ENCODE data around the gene RAD51.

DNA sequence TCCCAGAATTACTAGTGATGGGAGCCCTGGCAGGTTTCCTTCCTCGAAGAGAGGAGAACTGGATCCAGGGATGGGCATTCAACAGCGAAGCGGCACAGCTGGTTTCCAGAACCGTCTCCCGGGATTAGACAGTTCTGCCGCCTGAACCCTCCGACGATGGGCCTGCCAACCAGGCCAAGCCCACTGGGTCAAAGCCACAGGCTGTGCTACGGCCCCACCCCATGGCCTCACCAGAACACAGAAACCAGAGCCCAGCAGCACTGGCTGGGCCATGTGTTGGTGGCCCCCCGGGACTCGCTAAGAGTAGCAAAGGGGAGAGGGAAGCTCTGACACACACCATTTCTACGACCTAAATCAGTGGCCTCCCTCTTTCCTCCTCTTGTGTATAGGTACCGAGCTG, 77.0 kb downstream of the RAD51 start:
- TF ChIP-seq, protein P1, sequence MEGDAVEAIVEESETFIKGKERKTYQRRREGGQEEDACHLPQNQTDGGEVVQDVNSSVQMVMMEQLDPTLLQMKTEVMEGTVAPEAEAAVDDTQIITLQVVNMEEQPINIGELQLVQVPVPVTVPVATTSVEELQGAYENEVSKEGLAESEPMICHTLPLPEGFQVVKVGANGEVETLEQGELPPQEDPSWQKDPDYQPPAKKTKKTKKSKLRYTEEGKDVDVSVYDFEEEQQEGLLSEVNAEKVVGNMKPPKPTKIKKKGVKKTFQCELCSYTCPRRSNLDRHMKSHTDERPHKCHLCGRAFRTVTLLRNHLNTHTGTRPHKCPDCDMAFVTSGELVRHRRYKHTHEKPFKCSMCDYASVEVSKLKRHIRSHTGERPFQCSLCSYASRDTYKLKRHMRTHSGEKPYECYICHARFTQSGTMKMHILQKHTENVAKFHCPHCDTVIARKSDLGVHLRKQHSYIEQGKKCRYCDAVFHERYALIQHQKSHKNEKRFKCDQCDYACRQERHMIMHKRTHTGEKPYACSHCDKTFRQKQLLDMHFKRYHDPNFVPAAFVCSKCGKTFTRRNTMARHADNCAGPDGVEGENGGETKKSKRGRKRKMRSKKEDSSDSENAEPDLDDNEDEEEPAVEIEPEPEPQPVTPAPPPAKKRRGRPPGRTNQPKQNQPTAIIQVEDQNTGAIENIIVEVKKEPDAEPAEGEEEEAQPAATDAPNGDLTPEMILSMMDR (IDR thresholded peaks at IDR 0.05; ENCODE audit: poor library complexity) = no peak
- no peak for TF ChIP-seq EZH2 (IDR thresholded peaks at IDR 0.05; ENCODE audit: borderline replicate concordance)
